Measurements from ENCODE around the gene PRLH. TPM values are rescaled to one million over a fixed set of nuclear protein-coding genes. Genes with fewer than 3 reads are reported as not detected.
A peak's percentile ranks its signal among the peaks of the same experiment; 100 is the strongest.
"Not testable (repeated sequence)": the region's sequence is repeated elsewhere in the genome, so short reads cannot be mapped to it uniquely, and the experiment has no call there.

Gene PRLH
- total RNA-seq, 1 donor from 2014 or later, result not detected

- no peaks in the 10 kb centered on the region for H3K9me3 ChIP-seq (ENCODE audit: insufficient read depth, low read depth, low read length)
- no peak for DNase-seq (ENCODE audit: low read depth)
Observed at GRCh38 chr2:237593596-237594320, 27.4 kb downstream of the PRLH start.

GRCh38 chr2:237594514-237594871, 28.1 kb downstream of the PRLH start:
- Mint-ChIP-seq H3K36me3 (ENCODE audit: low read depth, unreplicated experiment) (peaks cover 3% of the 10 kb centered on the region), H3K9me3 (ENCODE audit: unreplicated experiment) (no peaks in the 10 kb centered on the region), H3K4me3 (ENCODE audit: unreplicated experiment) (no peak overlapping the region), H3K27me3 (ENCODE audit: low read depth, unreplicated experiment) (peaks cover 16% of the 10 kb centered on the region), H3K4me1 (ENCODE audit: low read depth, unreplicated experiment) (peaks cover 10% of the 10 kb centered on the region), H3K27ac (ENCODE audit: unreplicated experiment) (peak overlapping the region; percentile 16)
- TF ChIP-seq EZH2 (IDR thresholded peaks at IDR 0.05; ENCODE audit: insufficient read depth, low read length), result no peak
- Histone ChIP-seq H2AFZ (ENCODE audit: low read depth, low read length) (no peak overlapping the region), H3K4me3 (ENCODE audit: insufficient read depth, low read depth, low read length) (no peak overlapping the region), H3K27me3 (ENCODE audit: insufficient read depth, low read length) (no peaks in the 10 kb centered on the region), H3K4me1 (ENCODE audit: insufficient read depth, low read length) (peaks cover 24% of the 10 kb centered on the region), H3K27ac (ENCODE audit: low read depth, low read length) (no peak overlapping the region), H3K79me2 (ENCODE audit: insufficient read depth, low read length) (no peaks in the 10 kb centered on the region), H3K9me3 (ENCODE audit: insufficient read depth, low read depth, low read length) (no peaks in the 10 kb centered on the region), H4K20me1 (ENCODE audit: insufficient read depth, low read length) (no peaks in the 10 kb centered on the region), H3K9ac (ENCODE audit: low read length) (no peak overlapping the region), H3K36me3 (ENCODE audit: insufficient read depth, low read length) (no peaks in the 10 kb centered on the region), H3K4me2 (ENCODE audit: low read length) (no peak overlapping the region)
- FAIRE-seq, result no peak
- DNase-seq (ENCODE audit: low read depth), result no peak

More at GRCh38 chr2:237593596-237594320, 27.4 kb downstream of the PRLH start:
- Mint-ChIP-seq H3K27me3 (ENCODE audit: low read depth, unreplicated experiment) (peaks cover 12% of the 10 kb centered on the region), H3K9me3 (ENCODE audit: unreplicated experiment) (no peaks in the 10 kb centered on the region), H3K27ac (ENCODE audit: unreplicated experiment) (no peak overlapping the region), H3K36me3 (ENCODE audit: low read depth, unreplicated experiment) (peaks cover 3% of the 10 kb centered on the region), H3K4me1 (ENCODE audit: low read depth, unreplicated experiment) (peaks cover 10% of the 10 kb centered on the region), H3K4me3 (ENCODE audit: unreplicated experiment) (no peak overlapping the region)
- no peak overlapping the region for H3K27ac ChIP-seq (ENCODE audit: low read depth, low read length)
- no peaks in the 10 kb centered on the region for H3K79me2 ChIP-seq (ENCODE audit: insufficient read depth, low read length)
- no peak overlapping the region for H3K4me2 ChIP-seq (ENCODE audit: low read length)
- no peak overlapping the region for H2AFZ ChIP-seq (ENCODE audit: low read depth, low read length)
- no peak for TF ChIP-seq EZH2 (IDR thresholded peaks at IDR 0.05; ENCODE audit: insufficient read depth, low read length)
- TF ChIP-seq, protein P1, sequence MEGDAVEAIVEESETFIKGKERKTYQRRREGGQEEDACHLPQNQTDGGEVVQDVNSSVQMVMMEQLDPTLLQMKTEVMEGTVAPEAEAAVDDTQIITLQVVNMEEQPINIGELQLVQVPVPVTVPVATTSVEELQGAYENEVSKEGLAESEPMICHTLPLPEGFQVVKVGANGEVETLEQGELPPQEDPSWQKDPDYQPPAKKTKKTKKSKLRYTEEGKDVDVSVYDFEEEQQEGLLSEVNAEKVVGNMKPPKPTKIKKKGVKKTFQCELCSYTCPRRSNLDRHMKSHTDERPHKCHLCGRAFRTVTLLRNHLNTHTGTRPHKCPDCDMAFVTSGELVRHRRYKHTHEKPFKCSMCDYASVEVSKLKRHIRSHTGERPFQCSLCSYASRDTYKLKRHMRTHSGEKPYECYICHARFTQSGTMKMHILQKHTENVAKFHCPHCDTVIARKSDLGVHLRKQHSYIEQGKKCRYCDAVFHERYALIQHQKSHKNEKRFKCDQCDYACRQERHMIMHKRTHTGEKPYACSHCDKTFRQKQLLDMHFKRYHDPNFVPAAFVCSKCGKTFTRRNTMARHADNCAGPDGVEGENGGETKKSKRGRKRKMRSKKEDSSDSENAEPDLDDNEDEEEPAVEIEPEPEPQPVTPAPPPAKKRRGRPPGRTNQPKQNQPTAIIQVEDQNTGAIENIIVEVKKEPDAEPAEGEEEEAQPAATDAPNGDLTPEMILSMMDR (IDR thresholded peaks at IDR 0.05; ENCODE audit: insufficient read depth, low read depth, low read length), result no peak
- H4K20me1 ChIP-seq (ENCODE audit: insufficient read depth, low read length), result no peaks in the 10 kb centered on the region
- H3K4me3 ChIP-seq (ENCODE audit: insufficient read depth, low read depth, low read length), result no peak overlapping the region
- FAIRE-seq, result no peak
- H3K4me1 ChIP-seq (ENCODE audit: insufficient read depth, low read length), result peaks cover 24% of the 10 kb centered on the region
- no peaks in the 10 kb centered on the region for H3K36me3 ChIP-seq (ENCODE audit: insufficient read depth, low read length)
- no peak overlapping the region for H3K9ac ChIP-seq (ENCODE audit: low read length)
- no peaks in the 10 kb centered on the region for H3K27me3 ChIP-seq (ENCODE audit: insufficient read depth, low read length)

GRCh38 chr2:237595829-237596519, 29.6 kb downstream of the PRLH start:
- not testable (repeated sequence) for H2AFZ ChIP-seq (ENCODE audit: low read depth, low read length); H3K36me3 Mint-ChIP-seq (ENCODE audit: low read depth, unreplicated experiment); DNase-seq (ENCODE audit: low read depth); H3K79me2 ChIP-seq (ENCODE audit: insufficient read depth, low read length); H3K4me3 Mint-ChIP-seq (ENCODE audit: unreplicated experiment); H3K36me3 ChIP-seq (ENCODE audit: insufficient read depth, low read length); H3K4me2 ChIP-seq (ENCODE audit: low read length); H3K9ac ChIP-seq (ENCODE audit: low read length); H3K9me3 Mint-ChIP-seq (ENCODE audit: unreplicated experiment); H4K20me1 ChIP-seq (ENCODE audit: insufficient read depth, low read length); H3K4me1 Mint-ChIP-seq (ENCODE audit: low read depth, unreplicated experiment); FAIRE-seq; H3K27ac ChIP-seq (ENCODE audit: low read depth, low read length); H3K4me3 ChIP-seq (ENCODE audit: insufficient read depth, low read depth, low read length); H3K27me3 ChIP-seq (ENCODE audit: insufficient read depth, low read length); H3K9me3 ChIP-seq (ENCODE audit: insufficient read depth, low read depth, low read length)
- Mint-ChIP-seq H3K27me3 (ENCODE audit: low read depth, unreplicated experiment) (peaks cover 25% of the 10 kb centered on the region), H3K27ac (ENCODE audit: unreplicated experiment) (peak overlapping the region; percentile 12)
- peaks cover 13% of the 10 kb centered on the region for H3K4me1 ChIP-seq (ENCODE audit: insufficient read depth, low read length)
